ENCODE measurements around the gene CCR5AS.

Gene CCR5AS

GRCh38 chr3:46378426-46378942, 28.4 kb downstream of the CCR5AS start:
- Histone ChIP-seq H3K79me2 (replicated peaks; ENCODE audit: insufficient read depth, low read length) (no peaks in the 10 kb centered on the region), H3K36me3 (ENCODE audit: insufficient read depth, low read length) (no peaks in the 10 kb centered on the region), H3K9me2 (ENCODE audit: insufficient read depth, low read length) (no peaks in the 10 kb centered on the region), H3K27ac (ENCODE audit: low read length) (no peak overlapping the region), H2AFZ (ENCODE audit: low read depth, low read length) (no peak overlapping the region), H3K4me3 (ENCODE audit: low read length) (no peak overlapping the region), H3K9ac (ENCODE audit: low read length) (no peak overlapping the region), H4K20me1 (ENCODE audit: insufficient read depth) (no peaks in the 10 kb centered on the region), H3F3A (ENCODE audit: insufficient read depth, low read length, poor library complexity, severe bottlenecking) (no peaks in the 10 kb centered on the region), H3K27me3 (ENCODE audit: insufficient read depth, low read depth, low read length) (no peaks in the 10 kb centered on the region), H3K9me3 (ENCODE audit: low read length) (no peaks in the 10 kb centered on the region), H3K4me2 (ENCODE audit: low read length) (no peak overlapping the region)
- TF ChIP-seq TAF1 (IDR thresholded peaks at IDR 0.05; ENCODE audit: low read depth) (no peak), POLR2AphosphoS5 (IDR thresholded peaks at IDR 0.05) (no peak), EZH2 (IDR thresholded peaks at IDR 0.05; ENCODE audit: borderline replicate concordance, insufficient read depth, low read length, poor library complexity, severe bottlenecking) (no peak), RAD21 (conservative IDR thresholded peaks at IDR 0.05) (peak; percentile 75), MXI1 (conservative IDR thresholded peaks at IDR 0.05; ENCODE audit: poor library complexity, severe bottlenecking) (no peak), SMC3 (conservative IDR thresholded peaks at IDR 0.05; ENCODE audit: poor library complexity) (peak; percentile 68), EP300 (conservative IDR thresholded peaks at IDR 0.05; ENCODE audit: poor library complexity, severe bottlenecking) (no peak)
- TF ChIP-seq, protein P1, sequence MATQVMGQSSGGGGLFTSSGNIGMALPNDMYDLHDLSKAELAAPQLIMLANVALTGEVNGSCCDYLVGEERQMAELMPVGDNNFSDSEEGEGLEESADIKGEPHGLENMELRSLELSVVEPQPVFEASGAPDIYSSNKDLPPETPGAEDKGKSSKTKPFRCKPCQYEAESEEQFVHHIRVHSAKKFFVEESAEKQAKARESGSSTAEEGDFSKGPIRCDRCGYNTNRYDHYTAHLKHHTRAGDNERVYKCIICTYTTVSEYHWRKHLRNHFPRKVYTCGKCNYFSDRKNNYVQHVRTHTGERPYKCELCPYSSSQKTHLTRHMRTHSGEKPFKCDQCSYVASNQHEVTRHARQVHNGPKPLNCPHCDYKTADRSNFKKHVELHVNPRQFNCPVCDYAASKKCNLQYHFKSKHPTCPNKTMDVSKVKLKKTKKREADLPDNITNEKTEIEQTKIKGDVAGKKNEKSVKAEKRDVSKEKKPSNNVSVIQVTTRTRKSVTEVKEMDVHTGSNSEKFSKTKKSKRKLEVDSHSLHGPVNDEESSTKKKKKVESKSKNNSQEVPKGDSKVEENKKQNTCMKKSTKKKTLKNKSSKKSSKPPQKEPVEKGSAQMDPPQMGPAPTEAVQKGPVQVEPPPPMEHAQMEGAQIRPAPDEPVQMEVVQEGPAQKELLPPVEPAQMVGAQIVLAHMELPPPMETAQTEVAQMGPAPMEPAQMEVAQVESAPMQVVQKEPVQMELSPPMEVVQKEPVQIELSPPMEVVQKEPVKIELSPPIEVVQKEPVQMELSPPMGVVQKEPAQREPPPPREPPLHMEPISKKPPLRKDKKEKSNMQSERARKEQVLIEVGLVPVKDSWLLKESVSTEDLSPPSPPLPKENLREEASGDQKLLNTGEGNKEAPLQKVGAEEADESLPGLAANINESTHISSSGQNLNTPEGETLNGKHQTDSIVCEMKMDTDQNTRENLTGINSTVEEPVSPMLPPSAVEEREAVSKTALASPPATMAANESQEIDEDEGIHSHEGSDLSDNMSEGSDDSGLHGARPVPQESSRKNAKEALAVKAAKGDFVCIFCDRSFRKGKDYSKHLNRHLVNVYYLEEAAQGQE (IDR thresholded peaks at IDR 0.05; ENCODE audit: borderline replicate concordance), result no peak
- TF ChIP-seq, protein P2, sequence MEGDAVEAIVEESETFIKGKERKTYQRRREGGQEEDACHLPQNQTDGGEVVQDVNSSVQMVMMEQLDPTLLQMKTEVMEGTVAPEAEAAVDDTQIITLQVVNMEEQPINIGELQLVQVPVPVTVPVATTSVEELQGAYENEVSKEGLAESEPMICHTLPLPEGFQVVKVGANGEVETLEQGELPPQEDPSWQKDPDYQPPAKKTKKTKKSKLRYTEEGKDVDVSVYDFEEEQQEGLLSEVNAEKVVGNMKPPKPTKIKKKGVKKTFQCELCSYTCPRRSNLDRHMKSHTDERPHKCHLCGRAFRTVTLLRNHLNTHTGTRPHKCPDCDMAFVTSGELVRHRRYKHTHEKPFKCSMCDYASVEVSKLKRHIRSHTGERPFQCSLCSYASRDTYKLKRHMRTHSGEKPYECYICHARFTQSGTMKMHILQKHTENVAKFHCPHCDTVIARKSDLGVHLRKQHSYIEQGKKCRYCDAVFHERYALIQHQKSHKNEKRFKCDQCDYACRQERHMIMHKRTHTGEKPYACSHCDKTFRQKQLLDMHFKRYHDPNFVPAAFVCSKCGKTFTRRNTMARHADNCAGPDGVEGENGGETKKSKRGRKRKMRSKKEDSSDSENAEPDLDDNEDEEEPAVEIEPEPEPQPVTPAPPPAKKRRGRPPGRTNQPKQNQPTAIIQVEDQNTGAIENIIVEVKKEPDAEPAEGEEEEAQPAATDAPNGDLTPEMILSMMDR (IDR thresholded peaks at IDR 0.05; ENCODE audit: poor library complexity, severe bottlenecking), result peak; percentile 66

- no peaks in the 10 kb centered on the region for H3F3A ChIP-seq (ENCODE audit: insufficient read depth, low read length, poor library complexity, severe bottlenecking)
- no peak overlapping the region for H3K4me3 ChIP-seq (ENCODE audit: low read length)
- no peaks in the 10 kb centered on the region for H3K36me3 ChIP-seq (ENCODE audit: insufficient read depth, low read length)
- H3K27me3 ChIP-seq (ENCODE audit: insufficient read depth, low read depth, low read length), result no peaks in the 10 kb centered on the region
- H3K4me2 ChIP-seq (ENCODE audit: low read length), result no peak overlapping the region
- H3K9me3 ChIP-seq (ENCODE audit: low read length), result no peaks in the 10 kb centered on the region
- no peaks in the 10 kb centered on the region for H4K20me1 ChIP-seq (ENCODE audit: insufficient read depth)
- no peak overlapping the region for H3K27ac ChIP-seq (ENCODE audit: low read length)
- TF ChIP-seq EP300 (conservative IDR thresholded peaks at IDR 0.05; ENCODE audit: poor library complexity, severe bottlenecking) (no peak), MXI1 (conservative IDR thresholded peaks at IDR 0.05; ENCODE audit: poor library complexity, severe bottlenecking) (no peak), RAD21 (conservative IDR thresholded peaks at IDR 0.05) (no peak), SMC3 (conservative IDR thresholded peaks at IDR 0.05; ENCODE audit: poor library complexity) (no peak), TAF1 (IDR thresholded peaks at IDR 0.05; ENCODE audit: low read depth) (no peak), EZH2 (IDR thresholded peaks at IDR 0.05; ENCODE audit: borderline replicate concordance, insufficient read depth, low read length, poor library complexity, severe bottlenecking) (no peak), POLR2AphosphoS5 (IDR thresholded peaks at IDR 0.05) (no peak)
- TF ChIP-seq, protein P2 (IDR thresholded peaks at IDR 0.05; ENCODE audit: poor library complexity, severe bottlenecking), result no peak
- TF ChIP-seq, protein P1 (IDR thresholded peaks at IDR 0.05; ENCODE audit: borderline replicate concordance), result no peak
- H3K9me2 ChIP-seq (ENCODE audit: insufficient read depth, low read length), result no peaks in the 10 kb centered on the region
- H2AFZ ChIP-seq (ENCODE audit: low read depth, low read length), result no peak overlapping the region
- H3K9ac ChIP-seq (ENCODE audit: low read length), result no peak overlapping the region
- H3K79me2 ChIP-seq (replicated peaks; ENCODE audit: insufficient read depth, low read length), result no peaks in the 10 kb centered on the region
Measured at GRCh38 chr3:46375814-46376213, 31.1 kb downstream of the CCR5AS start.
